Hematopoietic multipotent progenitor cell treated with erythropoietin and hydrocortisone succinate and interleukin-3 and kit ligand, for 8 days (in vitro differentiated cells): ENCODE data around the gene HBQ1.
A peak's percentile ranks its signal among the peaks of the same experiment; 100 is the strongest.
"Not testable (repeated sequence)": the region's sequence is repeated elsewhere in the genome, so short reads cannot be mapped to it uniquely, and the experiment has no call there.

Source experiments
- DNase-seq: peaks from one replicate; pipeline ENCODE4 v3.0.0-alpha.2; 2015

The HBQ1 gene

GRCh38 chr16:162271-162991 lies 17.8 kb upstream of the HBQ1 start:
- no peak for DNase-seq

GRCh38 chr16:163139-163538 lies 17.1 kb upstream of the HBQ1 start:
- DNase-seq = not testable (repeated sequence)

- not testable (repeated sequence) for DNase-seq
These were observed 16.6 kb upstream of the HBQ1 start for GRCh38 chr16:163696-164095.

GRCh38 chr16:164134-164823 lies 16.0 kb upstream of the HBQ1 start:
- DNase-seq = not testable (repeated sequence)

- DNase-seq = no peak
These were observed 15.3 kb upstream of the HBQ1 start for GRCh38 chr16:164827-165538.

- DNase-seq = peak; percentile 69
These were observed 14.5 kb upstream of the HBQ1 start, which contains the start of gene HBM for GRCh38 chr16:165539-166374. Gene HBM, plus strand, starts transcription at chr16:165978. Its CDS starts 20 bp downstream, at chr16:165998.

- DNase-seq = no peak
These were observed 13.7 kb upstream of the HBQ1 start for GRCh38 chr16:166375-167121.

- no peak for DNase-seq
These were observed 13.1 kb upstream of the HBQ1 start for GRCh38 chr16:167122-167690.

- peak; percentile 58 for DNase-seq
These were observed 11.8 kb upstream of the HBQ1 start for GRCh38 chr16:168424-168823.

- no peak for DNase-seq
These were observed 11.2 kb upstream of the HBQ1 start for GRCh38 chr16:169014-169413.

- DNase-seq = peak; percentile 59
These were observed 10.2 kb upstream of the HBQ1 start for GRCh38 chr16:170088-170507.

GRCh38 chr16:170788-171187 lies 9.5 kb upstream of the HBQ1 start:
- DNase-seq = no peak

GRCh38 chr16:172374-172941 lies 7.8 kb upstream of the HBQ1 start, which contains the start of gene HBA2:
Gene HBA2, plus strand, starts transcription at chr16:172876. Its CDS starts 37 bp downstream, at chr16:172913.
- not testable (repeated sequence) for DNase-seq

GRCh38 chr16:173211-173854 lies 6.9 kb upstream of the HBQ1 start:
- DNase-seq = not testable (repeated sequence)

- DNase-seq = peak; percentile 87
These were observed 6.1 kb upstream of the HBQ1 start for GRCh38 chr16:173928-174769.

GRCh38 chr16:175011-175949 lies 5.0 kb upstream of the HBQ1 start:
- peak; percentile 92 for DNase-seq

GRCh38 chr16:176006-176405 lies 4.3 kb upstream of the HBQ1 start:
- DNase-seq = not testable (repeated sequence)
